Brain microvascular endothelial cell (primary cell): ENCODE data around the gene PARM1.

ENCODE experiments used
- DNase-seq: peaks from one replicate; pipeline ENCODE4 v3.0.0-alpha.2; 2020
- H3K27ac ChIP-seq: fragments of 250-450 bp; sonication (Bioruptor Pico); 2 replicates; pipeline ENCODE4 v1.5.1; 2020; ENCODE audit warnings: mild to moderate bottlenecking, moderate library complexity
- H3K27me3 ChIP-seq: fragments of 250-450 bp; sonication (Bioruptor Pico); replicated peaks from 2 replicates; pipeline ENCODE4 v1.5.1; 2020; ENCODE audit warnings: mild to moderate bottlenecking
- H3K36me3 ChIP-seq: fragments of 250-450 bp; sonication (Bioruptor Pico); replicated peaks from 2 replicates; pipeline ENCODE4 v1.5.1; 2020; ENCODE audit warnings: mild to moderate bottlenecking
- H3K4me3 ChIP-seq: 2 replicates; pipeline ENCODE4 v1.5.1; 2011; ENCODE audit warnings: low read depth, mild to moderate bottlenecking, control low read depth, low read length, moderate library complexity
- in situ Hi-C: cut with HindIII; loops from 2 replicates; pipeline ENCODE4 v1.10.0; 2017; ENCODE audit warnings: low sequenced_read_pairs, low pct_ligation_motif_present
- TF ChIP-seq, protein P1 (sequence below): IDR thresholded peaks from 2 replicates; pipeline ENCODE4 v1.5.1; 2011; ENCODE audit warnings: low read depth, mild to moderate bottlenecking, moderate library complexity, low read length, control low read depth, inconsistent platforms; ENCODE audit errors: missing control alignments

Gene PARM1

DNA sequence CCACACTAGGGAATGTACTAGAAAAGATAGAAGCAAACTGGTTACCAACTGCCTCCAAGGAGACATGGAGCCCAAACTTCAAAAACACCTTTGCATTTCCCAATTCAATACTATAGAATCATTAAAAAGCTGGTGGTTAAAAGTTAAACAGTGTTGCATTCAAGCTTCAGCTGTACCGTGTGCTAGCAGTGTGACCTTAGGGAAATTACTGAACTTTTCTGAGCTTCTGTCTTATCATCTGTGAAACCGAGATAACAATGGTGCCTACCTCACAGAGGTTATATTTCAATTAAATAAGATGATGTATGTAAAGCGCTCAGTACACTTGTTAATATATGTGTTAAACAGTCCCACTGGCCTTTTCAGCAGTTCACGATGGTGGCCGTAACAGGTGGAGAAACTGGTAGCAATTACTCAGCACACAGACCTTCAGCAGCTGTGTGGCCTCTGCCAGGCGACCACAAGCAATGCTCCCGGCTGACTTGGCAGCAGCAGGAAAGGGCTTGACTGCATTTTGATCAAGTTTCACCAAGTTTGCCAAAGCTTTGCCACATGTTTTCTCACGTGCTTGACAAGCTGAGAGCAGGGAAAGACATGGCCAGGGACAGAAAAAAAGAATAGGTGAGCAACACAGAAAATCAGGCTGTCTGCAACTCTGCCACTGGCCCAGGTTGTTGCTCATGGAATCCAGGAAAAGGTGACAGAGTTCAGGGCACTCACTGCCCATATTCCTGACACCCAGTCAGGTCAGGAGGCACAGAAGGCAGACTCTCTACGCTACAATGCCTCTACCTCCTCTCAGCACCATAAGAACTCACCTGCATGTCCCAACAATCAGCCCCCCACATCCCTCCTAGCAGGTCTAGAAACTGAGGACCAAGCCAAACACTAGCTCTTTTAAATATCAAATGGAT lies 72.1 kb downstream of the PARM1 start:
- in situ Hi-C loops, result no loop called here

DNA sequence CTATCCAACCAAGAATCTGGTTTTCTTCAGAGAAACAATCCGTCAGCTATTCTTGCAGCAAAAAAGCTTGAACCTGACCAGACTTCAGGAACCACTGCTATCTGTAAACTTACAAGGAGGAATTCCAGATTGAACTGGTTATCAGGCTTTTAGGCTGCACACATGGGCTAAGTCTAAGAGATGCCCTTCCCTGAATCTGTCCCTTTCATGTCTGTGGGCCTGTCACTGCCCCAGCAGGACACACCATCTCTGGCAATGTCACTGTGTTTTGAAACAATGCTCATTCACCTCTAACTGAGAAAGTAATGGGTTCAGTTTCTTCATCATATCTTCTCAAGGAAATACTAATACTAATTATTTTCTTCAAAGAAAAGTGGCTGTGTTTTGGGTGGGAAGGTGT lies 72.8 kb downstream of the PARM1 start:
- in situ Hi-C loops, result no loop called here
- Histone ChIP-seq H3K4me3 (no peak overlapping the region), H3K36me3 (no peaks in the 10 kb centered on the region), H3K27ac (no peak overlapping the region), H3K27me3 (no peaks in the 10 kb centered on the region)
- no peak for DNase-seq
- TF ChIP-seq, protein P1, sequence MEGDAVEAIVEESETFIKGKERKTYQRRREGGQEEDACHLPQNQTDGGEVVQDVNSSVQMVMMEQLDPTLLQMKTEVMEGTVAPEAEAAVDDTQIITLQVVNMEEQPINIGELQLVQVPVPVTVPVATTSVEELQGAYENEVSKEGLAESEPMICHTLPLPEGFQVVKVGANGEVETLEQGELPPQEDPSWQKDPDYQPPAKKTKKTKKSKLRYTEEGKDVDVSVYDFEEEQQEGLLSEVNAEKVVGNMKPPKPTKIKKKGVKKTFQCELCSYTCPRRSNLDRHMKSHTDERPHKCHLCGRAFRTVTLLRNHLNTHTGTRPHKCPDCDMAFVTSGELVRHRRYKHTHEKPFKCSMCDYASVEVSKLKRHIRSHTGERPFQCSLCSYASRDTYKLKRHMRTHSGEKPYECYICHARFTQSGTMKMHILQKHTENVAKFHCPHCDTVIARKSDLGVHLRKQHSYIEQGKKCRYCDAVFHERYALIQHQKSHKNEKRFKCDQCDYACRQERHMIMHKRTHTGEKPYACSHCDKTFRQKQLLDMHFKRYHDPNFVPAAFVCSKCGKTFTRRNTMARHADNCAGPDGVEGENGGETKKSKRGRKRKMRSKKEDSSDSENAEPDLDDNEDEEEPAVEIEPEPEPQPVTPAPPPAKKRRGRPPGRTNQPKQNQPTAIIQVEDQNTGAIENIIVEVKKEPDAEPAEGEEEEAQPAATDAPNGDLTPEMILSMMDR, result no peak

More for the DNA sequence above, 72.1 kb downstream of the PARM1 start:
- TF ChIP-seq, protein P1, result no peak
- Histone ChIP-seq H3K36me3 (no peaks in the 10 kb centered on the region), H3K27me3 (no peaks in the 10 kb centered on the region), H3K27ac (no peak overlapping the region), H3K4me3 (no peak overlapping the region)
- DNase-seq, result no peak

DNA sequence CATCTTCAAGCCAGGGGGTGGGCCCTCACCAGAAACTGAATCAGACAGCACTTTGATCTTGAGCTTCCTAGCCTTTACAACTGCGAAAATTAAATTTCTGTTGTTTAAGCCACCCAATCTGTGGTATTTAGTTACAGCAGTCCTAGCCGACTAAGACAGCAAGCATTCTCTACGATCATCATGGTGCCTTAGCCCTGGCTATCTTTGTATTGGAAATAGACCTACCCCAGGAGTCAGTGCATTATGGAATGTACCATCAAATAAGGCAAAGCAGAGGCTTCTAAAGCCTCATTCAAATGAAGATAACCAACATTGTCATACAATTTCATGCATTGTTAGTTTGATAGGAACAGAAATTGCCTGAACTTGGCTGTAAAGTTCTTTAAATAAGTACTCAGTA lies 75.0 kb downstream of the PARM1 start:
- in situ Hi-C loops, result no loop called here
- TF ChIP-seq, protein P1, result no peak

DNA sequence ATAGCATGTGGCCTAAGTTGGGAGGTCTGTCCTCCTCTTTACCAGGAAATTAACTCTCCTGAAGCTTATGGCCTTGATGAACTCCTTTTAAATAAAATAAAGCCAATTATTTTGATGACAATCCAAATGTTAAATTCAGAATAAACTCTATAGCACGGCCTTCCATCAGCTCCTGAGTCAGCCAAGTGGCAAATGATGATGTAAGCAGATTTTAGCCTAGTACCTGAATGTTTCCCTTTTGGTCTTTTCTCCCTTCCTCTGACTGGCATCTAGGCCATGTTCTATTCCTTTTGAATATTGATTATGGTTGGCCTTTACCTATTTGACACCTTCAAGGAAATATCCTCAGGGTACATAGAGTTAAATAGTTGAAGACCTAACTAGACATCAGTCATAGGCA lies 76.2 kb downstream of the PARM1 start:
- H3K4me3 ChIP-seq, result no peak overlapping the region
- H3K27me3 ChIP-seq, result no peaks in the 10 kb centered on the region
- no peak overlapping the region for H3K27ac ChIP-seq
- TF ChIP-seq, protein P1, result no peak
- in situ Hi-C loops, result no loop called here
- DNase-seq, result no peak
- H3K36me3 ChIP-seq, result no peaks in the 10 kb centered on the region

More for the DNA sequence above, 75.0 kb downstream of the PARM1 start:
- H3K4me3 ChIP-seq, result no peak overlapping the region
- no peak overlapping the region for H3K27ac ChIP-seq
- H3K36me3 ChIP-seq, result no peaks in the 10 kb centered on the region
- no peaks in the 10 kb centered on the region for H3K27me3 ChIP-seq
- DNase-seq, result no peak

DNA sequence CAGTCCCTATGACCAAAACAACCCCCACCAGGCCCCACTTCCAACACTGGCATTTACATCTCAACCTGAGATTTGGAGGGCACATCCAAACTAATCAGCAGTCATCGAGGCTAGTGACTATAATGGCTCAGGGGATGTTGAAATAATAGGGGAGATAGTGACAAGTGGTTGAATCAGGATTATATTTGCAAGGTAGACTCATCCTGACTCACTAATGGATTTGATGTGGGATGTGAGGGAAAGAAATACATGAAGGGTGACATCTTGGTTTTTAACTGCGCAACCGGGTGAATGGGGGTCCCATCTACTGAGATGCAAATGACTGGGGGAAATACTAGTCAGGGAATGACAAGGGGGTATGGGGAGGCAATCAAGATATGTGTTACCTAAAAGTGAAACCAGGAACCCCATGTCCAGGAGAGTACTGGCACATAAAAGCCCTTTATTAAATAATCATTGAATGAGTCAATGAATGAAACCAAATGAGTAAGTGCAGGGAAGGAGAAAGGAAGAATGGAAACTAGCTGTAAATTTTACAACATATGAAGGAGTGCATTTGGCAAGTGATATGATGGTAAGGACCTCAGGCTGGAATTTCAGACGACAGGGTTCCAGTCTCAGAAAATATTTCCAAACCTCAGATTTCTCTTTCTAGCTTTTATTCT lies 78.3 kb downstream of the PARM1 start:
- H3K27ac ChIP-seq, result no peak overlapping the region

More for the DNA sequence above, 78.3 kb downstream of the PARM1 start:
- Histone ChIP-seq H3K36me3 (no peaks in the 10 kb centered on the region), H3K4me3 (no peak overlapping the region), H3K27me3 (no peaks in the 10 kb centered on the region)
- DNase-seq, result no peak
- TF ChIP-seq, protein P1, result no peak
- in situ Hi-C loops, result no loop called here
